GM18508 (cell line): ENCODE data around the gene CLEC14A.

Source experiments
- ATAC-seq: cut with Tn5 transposase; IDR thresholded peaks from one replicate; pipeline ENCODE4 v1.9.1; 2021; ENCODE audit warnings: moderate number of reproducible peaks; ENCODE audit not compliant: insufficient read depth, unreplicated experiment

The CLEC14A gene

GRCh38 chr14:38207736-38208617, 47.9 kb downstream of the CLEC14A start, which contains the start of gene SSTR1:
TSS of gene SSTR1 (plus strand) at chr14:38207904. CDS start at chr14:38209390, 1,486 bp downstream.
- no peak for ATAC-seq

GRCh38 chr14:38207377-38207735, 48.5 kb downstream of the CLEC14A start:
- no peak for ATAC-seq

GRCh38 chr14:38206689-38207376, 49.1 kb downstream of the CLEC14A start:
- no peak for ATAC-seq

GRCh38 chr14:38205949-38206665, 49.8 kb downstream of the CLEC14A start:
- ATAC-seq, result no peak

GRCh38 chr14:38205119-38205813, 50.6 kb downstream of the CLEC14A start:
- no peak for ATAC-seq

GRCh38 chr14:38204719-38205115, 51.2 kb downstream of the CLEC14A start:
- ATAC-seq, result no peak
